Measurements from ENCODE around the gene GTPBP6. TPM values are rescaled to one million over a fixed set of nuclear protein-coding genes. Genes with fewer than 3 reads are reported as not detected.

The GTPBP6 gene
- total RNA-seq, 1 donor, result 34.4 TPM

- Histone ChIP-seq H3K27me3 (ENCODE audit: insufficient read depth, low read length) (no peaks in the 10 kb centered on the region), H3K79me2 (ENCODE audit: insufficient read depth, low read length) (no peaks in the 10 kb centered on the region), H3K9me3 (ENCODE audit: low read depth, low read length) (no peaks in the 10 kb centered on the region), H3K4me2 (ENCODE audit: insufficient read depth, low read length) (no peak overlapping the region), H3K27ac (ENCODE audit: low read depth, low read length) (no peak overlapping the region), H3K36me3 (ENCODE audit: insufficient read depth, low read length) (no peaks in the 10 kb centered on the region), H3K4me3 (ENCODE audit: insufficient read depth, low read length) (no peak overlapping the region), H4K20me1 (ENCODE audit: insufficient read depth, low read length) (no peaks in the 10 kb centered on the region), H3K4me1 (ENCODE audit: insufficient read depth, low read length) (no peaks in the 10 kb centered on the region), H2AFZ (ENCODE audit: low read length) (no peak overlapping the region)
- no peak for TF ChIP-seq CTCF (IDR thresholded peaks at IDR 0.05; ENCODE audit: extremely low read depth, low read depth, low read length)
- DNase-seq (ENCODE audit: insufficient read length, low spot score, missing footprints), result no peak
Measured at GRCh38 chrX:345020-345925, 26.7 kb upstream of the GTPBP6 start.

- Histone ChIP-seq H3K9me3 (ENCODE audit: low read depth, low read length) (no peaks in the 10 kb centered on the region), H3K27ac (ENCODE audit: low read depth, low read length) (no peak overlapping the region), H4K20me1 (ENCODE audit: insufficient read depth, low read length) (no peaks in the 10 kb centered on the region), H3K36me3 (ENCODE audit: insufficient read depth, low read length) (no peaks in the 10 kb centered on the region), H3K4me3 (ENCODE audit: insufficient read depth, low read length) (no peak overlapping the region), H3K4me1 (ENCODE audit: insufficient read depth, low read length) (no peaks in the 10 kb centered on the region), H2AFZ (ENCODE audit: low read length) (no peak overlapping the region), H3K4me2 (ENCODE audit: insufficient read depth, low read length) (no peak overlapping the region), H3K27me3 (ENCODE audit: insufficient read depth, low read length) (no peaks in the 10 kb centered on the region), H3K79me2 (ENCODE audit: insufficient read depth, low read length) (no peaks in the 10 kb centered on the region)
- DNase-seq (ENCODE audit: insufficient read length, low spot score, missing footprints), result no peak
- no peak for TF ChIP-seq CTCF (IDR thresholded peaks at IDR 0.05; ENCODE audit: extremely low read depth, low read depth, low read length)
Measured at GRCh38 chrX:344371-344901, 25.8 kb upstream of the GTPBP6 start.

DNA sequence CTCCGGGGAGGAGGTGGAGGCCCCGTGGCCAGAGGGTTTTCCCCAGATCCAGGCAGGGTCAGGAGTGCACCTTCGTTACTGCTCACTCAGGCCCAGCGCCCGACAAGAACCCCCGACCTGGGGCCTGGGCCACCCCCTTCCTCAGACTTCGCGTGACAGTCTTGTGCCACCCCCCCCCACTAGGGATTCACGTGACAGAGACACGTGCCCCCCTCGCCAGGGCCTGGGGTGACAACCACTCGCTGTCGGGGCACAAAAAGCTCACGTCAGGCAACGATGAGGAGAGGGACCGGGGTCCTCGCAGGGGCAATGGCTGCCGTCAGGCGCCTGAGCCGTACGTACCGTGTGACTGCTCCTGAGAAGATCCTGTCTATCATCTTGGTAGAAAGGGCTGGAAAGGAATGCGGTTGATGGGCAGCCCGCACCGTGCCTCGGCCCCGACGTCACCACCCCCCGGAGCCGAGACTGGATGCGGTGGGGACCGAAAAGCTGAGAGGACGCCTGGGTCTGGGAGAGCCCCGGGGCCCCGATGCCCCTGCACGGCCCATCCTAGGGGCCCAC, 23.0 kb upstream of the GTPBP6 start:
- no peak overlapping the region for H3K4me2 ChIP-seq (ENCODE audit: insufficient read depth, low read length)
- no peaks in the 10 kb centered on the region for H3K36me3 ChIP-seq (ENCODE audit: insufficient read depth, low read length)
- H3K27me3 ChIP-seq (ENCODE audit: insufficient read depth, low read length), result no peaks in the 10 kb centered on the region
- H3K79me2 ChIP-seq (ENCODE audit: insufficient read depth, low read length), result no peaks in the 10 kb centered on the region
- no peak overlapping the region for H2AFZ ChIP-seq (ENCODE audit: low read length)
- no peak for TF ChIP-seq CTCF (IDR thresholded peaks at IDR 0.05; ENCODE audit: extremely low read depth, low read depth, low read length)
- no peaks in the 10 kb centered on the region for H3K9me3 ChIP-seq (ENCODE audit: low read depth, low read length)
- no peaks in the 10 kb centered on the region for H4K20me1 ChIP-seq (ENCODE audit: insufficient read depth, low read length)
- H3K4me1 ChIP-seq (ENCODE audit: insufficient read depth, low read length), result no peaks in the 10 kb centered on the region
- no peak overlapping the region for H3K27ac ChIP-seq (ENCODE audit: low read depth, low read length)
- no peak overlapping the region for H3K4me3 ChIP-seq (ENCODE audit: insufficient read depth, low read length)
- DNase-seq (ENCODE audit: insufficient read length, low spot score, missing footprints), result no peak

Measured in osteoblast (primary cell).